ENCODE measurements around the gene SF3B2. TPM values are rescaled to one million over a fixed set of nuclear protein-coding genes. Genes with fewer than 3 reads are reported as not detected.
"Not testable (repeated sequence)": the region's sequence is repeated elsewhere in the genome, so short reads cannot be mapped to it uniquely, and the experiment has no call there.

The SF3B2 gene
- total RNA-seq, 6 experiments from 2014 or later, result 52.2 to 85.4 (median 67.2) TPM

DNA sequence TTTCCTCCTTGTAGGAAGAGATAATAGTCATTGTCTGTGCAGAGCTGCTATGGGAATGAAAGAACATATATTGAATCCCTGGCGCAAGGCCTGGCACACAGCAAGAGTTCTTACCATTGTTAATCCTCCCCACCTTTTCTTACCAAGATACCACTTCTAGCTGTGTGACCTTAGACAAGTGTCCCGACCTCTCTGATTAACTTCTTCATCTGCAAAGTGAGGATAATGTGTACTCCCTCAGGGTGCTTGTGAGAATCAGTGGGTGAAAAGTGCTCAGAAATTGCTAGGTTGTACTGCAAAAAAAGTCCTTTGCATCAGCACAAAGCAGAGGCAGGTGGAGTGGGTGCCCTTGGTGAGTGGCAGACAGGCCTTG, 44.1 kb upstream of the SF3B2 start:
- intact Hi-C loops (cut with DNase I), result no loop called here
- H3K27ac ChIP-seq, result no peak overlapping the region
- H3K27me3 ChIP-seq, result peaks cover 0 to 11% of the 10 kb centered on the region in 2 donors
- DNase-seq, result no peak
- TF ChIP-seq, protein P1, sequence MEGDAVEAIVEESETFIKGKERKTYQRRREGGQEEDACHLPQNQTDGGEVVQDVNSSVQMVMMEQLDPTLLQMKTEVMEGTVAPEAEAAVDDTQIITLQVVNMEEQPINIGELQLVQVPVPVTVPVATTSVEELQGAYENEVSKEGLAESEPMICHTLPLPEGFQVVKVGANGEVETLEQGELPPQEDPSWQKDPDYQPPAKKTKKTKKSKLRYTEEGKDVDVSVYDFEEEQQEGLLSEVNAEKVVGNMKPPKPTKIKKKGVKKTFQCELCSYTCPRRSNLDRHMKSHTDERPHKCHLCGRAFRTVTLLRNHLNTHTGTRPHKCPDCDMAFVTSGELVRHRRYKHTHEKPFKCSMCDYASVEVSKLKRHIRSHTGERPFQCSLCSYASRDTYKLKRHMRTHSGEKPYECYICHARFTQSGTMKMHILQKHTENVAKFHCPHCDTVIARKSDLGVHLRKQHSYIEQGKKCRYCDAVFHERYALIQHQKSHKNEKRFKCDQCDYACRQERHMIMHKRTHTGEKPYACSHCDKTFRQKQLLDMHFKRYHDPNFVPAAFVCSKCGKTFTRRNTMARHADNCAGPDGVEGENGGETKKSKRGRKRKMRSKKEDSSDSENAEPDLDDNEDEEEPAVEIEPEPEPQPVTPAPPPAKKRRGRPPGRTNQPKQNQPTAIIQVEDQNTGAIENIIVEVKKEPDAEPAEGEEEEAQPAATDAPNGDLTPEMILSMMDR (IDR thresholded peaks at IDR 0.05), result no peak
- no peak for TF ChIP-seq POLR2A (IDR thresholded peaks at IDR 0.05)
- no peak overlapping the region for H3K4me3 ChIP-seq
- WGBS (ENCODE audit: insufficient coverage, low coverage, low lambda C conversion rate, missing lambda C conversion rate), result 67% methylated on average over 2 of the region's 2 CpGs
- no peaks in the 10 kb centered on the region for H3K9me3 ChIP-seq
- peaks cover 0 to 3% (median 0%) of the 10 kb centered on the region in 4 donors for H3K4me1 ChIP-seq
- no peak for ATAC-seq
- H3K36me3 ChIP-seq, result peaks cover 0 to 11% (median 2%) of the 10 kb centered on the region in 4 donors

DNA sequence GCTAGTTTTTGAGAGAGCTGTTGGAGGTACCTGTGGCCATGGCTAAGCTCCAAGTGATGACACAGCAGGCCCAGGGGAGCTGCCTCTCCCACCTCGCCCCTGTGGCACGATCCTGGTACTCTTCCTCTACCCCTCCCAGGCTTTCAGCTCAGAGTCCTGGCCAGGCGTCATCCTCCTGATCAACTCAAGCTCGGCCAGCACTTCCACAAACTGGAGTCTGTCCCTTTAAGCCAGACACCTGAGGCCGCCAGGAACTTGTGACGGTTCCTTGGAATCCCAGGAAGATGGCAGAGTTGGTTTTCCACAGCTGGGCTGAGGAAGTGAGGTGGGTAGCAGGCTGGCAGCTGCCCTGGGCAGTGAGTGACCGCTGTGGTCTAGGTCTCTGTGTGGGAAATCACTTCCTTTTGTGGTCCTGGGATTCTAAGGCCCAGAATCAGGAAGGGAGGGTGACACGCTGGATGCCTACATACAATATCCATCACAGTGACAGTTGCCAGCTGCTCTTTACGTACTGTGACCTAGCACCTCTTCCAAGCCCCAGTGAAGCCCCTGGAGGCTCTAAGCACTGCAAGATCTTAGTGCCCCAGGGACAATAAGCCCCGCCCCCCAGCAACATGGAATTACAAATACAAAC, 43.6 kb upstream of the SF3B2 start:
- Histone ChIP-seq H3K27me3 (peaks cover 0 to 11% of the 10 kb centered on the region in 2 donors), H3K27ac (no peak overlapping the region), H3K36me3 (peaks cover 0 to 11% (median 2%) of the 10 kb centered on the region in 4 donors), H3K9me3 (no peaks in the 10 kb centered on the region), H3K4me3 (no peak overlapping the region), H3K4me1 (no peaks in the 10 kb centered on the region)
- ATAC-seq, result no peak
- 50% methylated on average over 1 of the region's 10 CpGs for WGBS (ENCODE audit: insufficient coverage, low coverage, low lambda C conversion rate, missing lambda C conversion rate)
- no peak for DNase-seq
- intact Hi-C loops (cut with DNase I), result no loop called here
- TF ChIP-seq, protein P1 (IDR thresholded peaks at IDR 0.05), result no peak
- no peak for TF ChIP-seq POLR2A (IDR thresholded peaks at IDR 0.05)

- H3K27ac ChIP-seq; H3K9me3 ChIP-seq; intact Hi-C loops (cut with DNase I); DNase-seq; H3K36me3 ChIP-seq; H3K4me3 ChIP-seq; H3K4me1 ChIP-seq; ATAC-seq: not testable (repeated sequence)
- 76% methylated on average over 4 of the region's 4 CpGs for WGBS (ENCODE audit: insufficient coverage, low coverage, low lambda C conversion rate, missing lambda C conversion rate)
- H3K27me3 ChIP-seq, result peaks cover 0 to 11% of the 10 kb centered on the region in 2 donors
Measured at GRCh38 chr11:66010036-66010435, 42.1 kb upstream of the SF3B2 start.

- H3K4me1 ChIP-seq, result no peaks in the 10 kb centered on the region
- H3K36me3 ChIP-seq, result no peaks in the 10 kb centered on the region
- H3K4me3 ChIP-seq, result no peak overlapping the region
- ATAC-seq, result no peak
- TF ChIP-seq, protein P1 (IDR thresholded peaks at IDR 0.05), result no peak
- TF ChIP-seq POLR2A (IDR thresholded peaks at IDR 0.05), result no peak
- 45% methylated on average over 8 of the region's 14 CpGs for WGBS (ENCODE audit: insufficient coverage, low coverage, low lambda C conversion rate, missing lambda C conversion rate)
- intact Hi-C loops (cut with DNase I), result no loop called here
- H3K9me3 ChIP-seq, result no peaks in the 10 kb centered on the region
- H3K27ac ChIP-seq, result no peak overlapping the region
- DNase-seq, result no peak
- peaks cover 0 to 11% of the 10 kb centered on the region in 2 donors for H3K27me3 ChIP-seq
Measured at GRCh38 chr11:66011239-66011784, 40.9 kb upstream of the SF3B2 start.

GRCh38 chr11:66011785-66012303, 40.3 kb upstream of the SF3B2 start, which contains the start of gene CST6:
Gene CST6, plus strand, starts transcription at chr11:66012008. Its CDS starts 37 bp downstream, at chr11:66012045.
- intact Hi-C loops (cut with DNase I), result no loop called here
- 33% methylated on average over 12 of the region's 61 CpGs for WGBS (ENCODE audit: insufficient coverage, low coverage, low lambda C conversion rate, missing lambda C conversion rate)

More at GRCh38 chr11:66011785-66012303, 40.3 kb upstream of the SF3B2 start, which contains the start of gene CST6:
- Histone ChIP-seq H3K4me3 (no peak within 1 kb of the TSS), H3K27ac (no peak within 1 kb of the TSS), H3K27me3 (peaks cover 0 to 11% of the 10 kb centered on the region in 2 donors), H3K36me3 (no peaks in the 10 kb centered on the region), H3K4me1 (no peaks in the 10 kb centered on the region), H3K9me3 (no peaks in the 10 kb centered on the region)
- no peak for DNase-seq
- TF ChIP-seq, protein P1 (IDR thresholded peaks at IDR 0.05), result no peak
- TF ChIP-seq POLR2A (IDR thresholded peaks at IDR 0.05), result no peak
- no peak for ATAC-seq
